B cell (primary cell): ENCODE data around the gene UBQLN4.

Experiments
- CTCF ChIP-seq: fragments of 200-600 bp; IDR thresholded peaks from one replicate; pipeline ENCODE4 v1.8.0; 2022; ENCODE audit warnings: antibody characterized with exemption, mild to moderate bottlenecking
- EZH2 ChIP-seq: IDR thresholded peaks from 2 replicates; pipeline ENCODE4 v1.6.1; 2012; ENCODE audit warnings: borderline replicate concordance, low read depth, mild to moderate bottlenecking, moderate library complexity, low read length; ENCODE audit not compliant: insufficient read depth, poor library complexity, severe bottlenecking

GRCh38 chr1:156096640-156097391, 43.2 kb upstream of the UBQLN4 start:
- TF ChIP-seq CTCF (peak; percentile 95), EZH2 (no peak)
